ENCODE results near the gene HDGFL3. TPM values are rescaled to one million over a fixed set of nuclear protein-coding genes. Genes with fewer than 3 reads are reported as not detected.

Gene HDGFL3
- total RNA-seq, 1 donor from 2014 or later = 27.7 TPM

DNA sequence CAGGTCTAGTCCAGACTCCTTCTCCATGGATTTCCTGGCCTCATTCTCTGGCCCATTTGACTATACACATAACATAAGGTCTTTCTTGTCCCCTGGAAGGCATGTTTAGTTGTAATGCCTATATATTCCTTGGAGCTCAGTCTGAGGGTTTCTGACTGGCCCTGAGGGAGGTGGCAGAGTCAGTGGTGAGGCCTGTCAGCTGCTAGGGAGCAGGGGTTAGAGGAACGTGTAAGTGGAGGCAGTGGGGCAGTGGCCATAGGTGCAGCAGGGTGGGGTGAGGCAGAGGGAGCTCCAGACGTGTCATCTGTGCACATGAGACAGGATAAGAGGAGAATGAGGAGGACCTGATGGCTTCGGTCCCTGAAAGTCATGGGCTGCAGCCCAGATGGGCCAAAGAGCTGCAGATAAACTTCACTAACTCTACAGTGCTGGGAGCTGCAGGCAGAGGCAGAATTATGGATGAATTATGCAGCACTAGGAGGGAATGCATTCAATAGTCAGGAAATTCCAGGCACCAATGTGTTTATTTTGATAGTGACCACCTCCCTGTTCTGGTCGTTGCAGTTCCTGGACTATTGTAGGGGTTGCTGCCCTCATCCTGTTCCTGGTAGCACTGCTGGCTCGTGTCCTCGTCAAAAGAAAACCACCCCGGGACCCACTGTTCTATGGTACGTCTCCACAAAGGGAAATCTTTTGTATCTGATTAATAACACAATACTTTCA, 95.2 kb downstream of the HDGFL3 start:
- Histone ChIP-seq H3K4me1 (peaks cover 11% of the 10 kb centered on the region), H3K27ac (no peak overlapping the region), H3K9me3 (no peaks in the 10 kb centered on the region), H3K27me3 (peaks cover 7% of the 10 kb centered on the region), H3K4me3 (no peak overlapping the region), H3K36me3 (no peaks in the 10 kb centered on the region)
- no peak for TF ChIP-seq POLR2A (IDR thresholded peaks at IDR 0.05)
- no peak for TF ChIP-seq POLR2AphosphoS5 (IDR thresholded peaks at IDR 0.05; ENCODE audit: insufficient read depth in 1 of 2, low read depth in 1 of 2)
- TF ChIP-seq, protein P1, sequence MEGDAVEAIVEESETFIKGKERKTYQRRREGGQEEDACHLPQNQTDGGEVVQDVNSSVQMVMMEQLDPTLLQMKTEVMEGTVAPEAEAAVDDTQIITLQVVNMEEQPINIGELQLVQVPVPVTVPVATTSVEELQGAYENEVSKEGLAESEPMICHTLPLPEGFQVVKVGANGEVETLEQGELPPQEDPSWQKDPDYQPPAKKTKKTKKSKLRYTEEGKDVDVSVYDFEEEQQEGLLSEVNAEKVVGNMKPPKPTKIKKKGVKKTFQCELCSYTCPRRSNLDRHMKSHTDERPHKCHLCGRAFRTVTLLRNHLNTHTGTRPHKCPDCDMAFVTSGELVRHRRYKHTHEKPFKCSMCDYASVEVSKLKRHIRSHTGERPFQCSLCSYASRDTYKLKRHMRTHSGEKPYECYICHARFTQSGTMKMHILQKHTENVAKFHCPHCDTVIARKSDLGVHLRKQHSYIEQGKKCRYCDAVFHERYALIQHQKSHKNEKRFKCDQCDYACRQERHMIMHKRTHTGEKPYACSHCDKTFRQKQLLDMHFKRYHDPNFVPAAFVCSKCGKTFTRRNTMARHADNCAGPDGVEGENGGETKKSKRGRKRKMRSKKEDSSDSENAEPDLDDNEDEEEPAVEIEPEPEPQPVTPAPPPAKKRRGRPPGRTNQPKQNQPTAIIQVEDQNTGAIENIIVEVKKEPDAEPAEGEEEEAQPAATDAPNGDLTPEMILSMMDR (IDR thresholded peaks at IDR 0.05) = no peak
- intact Hi-C loops (cut with DNase I) = no loop called here
- no peak for DNase-seq (ENCODE audit: extremely low spot score in 2 of 2)

DNA sequence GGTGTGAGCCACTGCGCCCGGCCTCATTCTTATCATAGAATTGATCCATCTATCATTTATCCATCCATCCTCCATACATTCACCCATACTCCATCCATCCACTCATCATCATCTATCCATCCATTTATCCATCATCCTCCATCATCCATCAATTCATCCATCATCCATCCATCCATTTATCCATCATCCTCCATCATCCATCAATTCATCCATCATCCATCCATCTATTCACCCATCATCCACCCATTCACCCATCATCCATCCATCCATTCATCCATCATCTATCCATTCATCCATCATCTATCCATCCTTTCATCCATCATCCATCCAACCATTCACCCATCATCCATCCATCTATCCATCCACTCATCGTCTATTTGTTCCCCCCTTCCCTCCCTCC, 96.5 kb downstream of the HDGFL3 start:
- Histone ChIP-seq H3K36me3 (no peaks in the 10 kb centered on the region), H3K4me1 (peaks cover 11% of the 10 kb centered on the region), H3K4me3 (no peak overlapping the region), H3K27me3 (peaks cover 7% of the 10 kb centered on the region), H3K9me3 (no peaks in the 10 kb centered on the region), H3K27ac (no peak overlapping the region)
- intact Hi-C loops (cut with DNase I) = no loop called here
- DNase-seq (ENCODE audit: extremely low spot score in 2 of 2) = no peak
- TF ChIP-seq POLR2AphosphoS5 (IDR thresholded peaks at IDR 0.05; ENCODE audit: insufficient read depth in 1 of 2, low read depth in 1 of 2) (no peak), POLR2A (IDR thresholded peaks at IDR 0.05) (no peak)
- TF ChIP-seq, protein P1 (IDR thresholded peaks at IDR 0.05) = no peak

GRCh38 chr15:83110381-83110780, 97.2 kb downstream of the HDGFL3 start:
- TF ChIP-seq POLR2A (IDR thresholded peaks at IDR 0.05) (no peak), POLR2AphosphoS5 (IDR thresholded peaks at IDR 0.05; ENCODE audit: insufficient read depth in 1 of 2, low read depth in 1 of 2) (no peak)
- TF ChIP-seq, protein P1 (IDR thresholded peaks at IDR 0.05) = no peak
- H3K27me3 ChIP-seq = peaks cover 7% of the 10 kb centered on the region
- H3K4me3 ChIP-seq = no peak overlapping the region
- intact Hi-C loops (cut with DNase I) = no loop called here
- no peaks in the 10 kb centered on the region for H3K36me3 ChIP-seq
- H3K9me3 ChIP-seq = no peaks in the 10 kb centered on the region
- H3K27ac ChIP-seq = no peak overlapping the region
- DNase-seq (ENCODE audit: extremely low spot score in 2 of 2) = no peak
- H3K4me1 ChIP-seq = peaks cover 11% of the 10 kb centered on the region

- Histone ChIP-seq H3K9me3 (no peaks in the 10 kb centered on the region), H3K4me1 (peaks cover 11% of the 10 kb centered on the region), H3K27me3 (peaks cover 7% of the 10 kb centered on the region), H3K27ac (no peak overlapping the region), H3K4me3 (no peak overlapping the region), H3K36me3 (no peaks in the 10 kb centered on the region)
- TF ChIP-seq POLR2AphosphoS5 (IDR thresholded peaks at IDR 0.05; ENCODE audit: insufficient read depth in 1 of 2, low read depth in 1 of 2) (no peak), POLR2A (IDR thresholded peaks at IDR 0.05) (no peak)
- TF ChIP-seq, protein P1 (IDR thresholded peaks at IDR 0.05) = no peak
- intact Hi-C loops (cut with DNase I) = no loop called here
- DNase-seq (ENCODE audit: extremely low spot score in 2 of 2) = no peak
These were observed 98.1 kb downstream of the HDGFL3 start for GRCh38 chr15:83109532-83109931.
